ENCODE results near the gene SLC35F3.

- TF ChIP-seq NELFE (IDR thresholded peaks at IDR 0.05; ENCODE audit: insufficient read depth, insufficient read length): no peak
- no peak for TF ChIP-seq FOXP1 (CRISPR knock-in tag; IDR thresholded peaks at IDR 0.05)
- TF ChIP-seq, protein P1, sequence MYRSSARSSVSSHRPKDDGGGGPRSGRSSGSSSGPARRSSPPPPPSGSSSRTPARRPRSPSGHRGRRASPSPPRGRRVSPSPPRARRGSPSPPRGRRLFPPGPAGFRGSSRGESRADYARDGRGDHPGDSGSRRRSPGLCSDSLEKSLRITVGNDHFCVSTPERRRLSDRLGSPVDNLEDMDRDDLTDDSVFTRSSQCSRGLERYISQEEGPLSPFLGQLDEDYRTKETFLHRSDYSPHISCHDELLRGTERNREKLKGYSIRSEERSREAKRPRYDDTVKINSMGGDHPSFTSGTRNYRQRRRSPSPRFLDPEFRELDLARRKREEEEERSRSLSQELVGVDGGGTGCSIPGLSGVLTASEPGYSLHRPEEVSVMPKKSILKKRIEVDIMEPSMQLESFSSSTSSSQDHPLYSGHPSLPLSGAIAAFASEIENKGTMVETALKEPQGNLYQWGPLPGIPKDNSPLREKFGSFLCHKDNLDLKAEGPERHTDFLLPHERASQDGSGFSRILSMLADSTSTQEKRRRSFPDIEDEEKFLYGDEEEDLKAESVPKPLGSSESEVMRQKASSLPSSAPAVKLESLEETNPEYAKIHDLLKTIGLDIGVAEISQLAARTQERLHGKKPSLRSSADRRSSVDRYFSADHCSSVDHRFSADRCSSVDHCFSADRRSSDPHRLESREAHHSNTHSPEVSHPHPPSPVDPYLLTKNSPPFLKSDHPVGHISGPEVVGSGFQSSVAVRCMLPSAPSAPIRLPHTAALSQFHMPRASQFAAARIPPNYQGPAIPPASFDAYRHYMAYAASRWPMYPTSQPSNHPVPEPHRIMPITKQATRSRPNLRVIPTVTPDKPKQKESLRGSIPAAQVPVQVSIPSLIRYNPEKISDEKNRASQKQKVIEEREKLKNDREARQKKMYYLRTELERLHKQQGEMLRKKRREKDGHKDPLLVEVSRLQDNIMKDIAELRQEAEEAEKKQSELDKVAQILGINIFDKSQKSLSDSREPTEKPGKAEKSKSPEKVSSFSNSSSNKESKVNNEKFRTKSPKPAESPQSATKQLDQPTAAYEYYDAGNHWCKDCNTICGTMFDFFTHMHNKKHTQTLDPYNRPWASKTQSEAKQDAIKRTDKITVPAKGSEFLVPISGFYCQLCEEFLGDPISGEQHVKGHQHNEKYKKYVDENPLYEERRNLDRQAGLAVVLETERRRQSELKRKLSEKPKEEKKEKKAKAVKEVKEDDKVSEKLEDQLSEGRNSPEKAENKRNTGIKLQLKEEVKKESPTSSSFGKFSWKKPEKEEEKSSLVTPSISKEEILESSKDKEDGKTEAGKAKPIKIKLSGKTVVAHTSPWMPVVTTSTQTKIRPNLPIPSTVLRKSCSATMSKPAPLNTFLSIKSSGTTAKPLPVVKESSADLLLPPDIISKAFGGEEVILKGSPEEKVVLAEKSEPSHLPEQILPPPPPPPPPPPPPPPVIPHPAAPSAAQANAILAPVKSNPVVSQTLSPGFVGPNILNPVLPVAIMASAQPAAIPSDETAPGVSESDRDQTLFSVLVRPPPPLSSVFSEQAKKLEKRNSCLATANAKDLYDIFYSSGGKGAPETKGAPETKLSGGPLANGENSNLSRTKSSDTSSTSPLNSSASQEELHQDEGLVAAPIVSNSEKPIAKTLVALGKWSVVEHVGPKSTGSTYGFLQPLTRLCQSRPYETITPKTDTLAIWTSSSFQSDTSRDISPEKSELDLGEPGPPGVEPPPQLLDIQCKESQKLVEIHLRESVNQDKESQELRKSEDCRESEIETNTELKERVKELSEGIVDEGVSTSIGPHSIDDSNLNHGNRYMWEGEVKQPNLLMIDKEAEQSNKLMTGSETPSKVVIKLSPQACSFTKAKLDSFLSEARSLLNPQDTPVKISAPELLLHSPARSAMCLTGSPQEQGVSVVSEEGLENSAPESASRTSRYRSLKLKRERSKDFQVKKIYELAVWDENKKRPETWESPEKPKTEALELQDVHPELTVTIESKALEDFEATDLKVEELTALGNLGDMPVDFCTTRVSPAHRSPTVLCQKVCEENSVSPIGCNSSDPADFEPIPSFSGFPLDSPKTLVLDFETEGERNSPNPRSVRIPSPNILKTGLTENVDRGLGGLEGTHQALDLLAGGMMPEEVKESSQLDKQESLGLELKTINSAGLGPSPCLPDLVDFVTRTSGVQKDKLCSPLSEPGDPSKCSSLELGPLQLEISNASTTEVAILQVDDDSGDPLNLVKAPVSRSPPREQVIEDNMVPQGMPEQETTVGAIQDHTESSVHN (IDR thresholded peaks at IDR 0.05; ENCODE audit: borderline replicate concordance in 1 of 2, low read depth in 1 of 2): no peak
- TF ChIP-seq LCOR (CRISPR knock-in tag; IDR thresholded peaks at IDR 0.05): no peak
- no peak for TF ChIP-seq CTCF (IDR thresholded peaks at IDR 0.05 in 2 of 3, conservative IDR thresholded peaks at IDR 0.05 in 1 of 3; ENCODE audit: insufficient read depth in 2 of 3, low read depth in 1 of 3, low read length in 3 of 3)
- TF ChIP-seq CHD4 (IDR thresholded peaks at IDR 0.05; ENCODE audit: insufficient read depth, insufficient replicate concordance, low read depth, low read length, poor library complexity, severe bottlenecking): no peak
- no peak for TF ChIP-seq DMBX1 (CRISPR knock-in tag; IDR thresholded peaks at IDR 0.05; ENCODE audit: borderline replicate concordance)
- TF ChIP-seq ZZZ3 (IDR thresholded peaks at IDR 0.05): no peak
Measured at GRCh38 chr1:234208351-234208750, 303.9 kb downstream of the SLC35F3 start.

All from K562 (cell line).